Transverse colon (tissue), 4 donors: Measurements from ENCODE around the gene IL13RA2.

Source experiments
- CTCF ChIP-seq, 5 experiments: fragments of 200-600 bp in 3 of 5; fragments of 450-650 bp in 2 of 5; sonication (generic) in 3 of 5; IDR thresholded peaks; 1 replicate in 2 of 5; 2 replicates in 3 of 5; pipeline ENCODE4 v1.5.1; 2016 to 2017; ENCODE audit warnings: antibody characterized with exemption in 5 of 5, inconsistent platforms in 3 of 5, mild to moderate bottlenecking in 2 of 5, moderate library complexity in 1 of 5
- POLR2A ChIP-seq: fragments of 450-650 bp; IDR thresholded peaks from one replicate; pipeline ENCODE4 v1.6.1; 2016; ENCODE audit warnings: antibody characterized with exemption, mild to moderate bottlenecking, moderate library complexity
- POLR2AphosphoS5 ChIP-seq, 3 donors: sonication (generic); formaldehyde crosslinking; IDR thresholded peaks; one replicate each; pipeline ENCODE4 v1.6.1; 2016; ENCODE audit warnings: antibody characterized with exemption in 3 of 3

- no peak for TF ChIP-seq CTCF (IDR thresholded peaks at IDR 0.05)
- TF ChIP-seq POLR2AphosphoS5 (IDR thresholded peaks at IDR 0.05): no peak
- no peak for TF ChIP-seq POLR2A
These were observed 41.1 kb downstream of the IL13RA2 start for GRCh38 chrX:114976292-114976691.
